ENCODE data around the gene TMEM8B. TPM values are rescaled to one million over a fixed set of nuclear protein-coding genes. Genes with fewer than 3 reads are reported as not detected.

Gene TMEM8B
- total and polyA plus RNA-seq, 8 donors, result 4.9 to 17.2 (median 7.5) TPM

DNA sequence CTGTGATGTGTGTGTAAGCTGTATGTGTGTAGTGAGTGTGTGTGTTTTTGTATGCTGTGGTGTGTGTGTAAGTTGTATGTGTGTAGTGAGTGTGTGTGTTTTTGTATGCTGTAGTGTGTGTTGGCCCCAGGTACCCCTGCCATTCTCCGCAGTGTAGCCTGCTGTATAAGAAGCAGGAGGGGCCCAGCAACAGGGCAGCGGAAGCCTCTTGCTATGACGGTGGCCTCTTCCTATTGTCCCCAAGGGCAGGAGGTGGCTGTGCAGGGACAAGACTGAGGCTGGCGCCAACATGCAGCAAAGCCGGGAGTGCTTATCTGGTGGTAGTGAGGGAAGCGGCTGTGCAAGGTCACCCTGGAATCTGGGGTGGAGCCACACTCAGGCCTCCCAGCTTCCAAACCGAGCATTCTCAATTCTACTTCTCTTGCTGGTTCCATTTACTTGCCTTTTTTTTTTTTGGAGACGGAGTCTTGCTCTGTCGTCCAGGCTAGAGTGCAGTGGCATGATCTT lies 85.3 kb downstream of the TMEM8B start:
- intact Hi-C loops (cut with DNase I), result no loop called here
- 16 to 22% methylated on average over 9 of the region's 9 CpGs for WGBS, 2 donors
- no peaks in the 10 kb centered on the region for H3K4me1 ChIP-seq
- FAIRE-seq (peak; percentile 98), ATAC-seq (peak; percentile 68 to 92 (median 80)), DNase-seq (peak in 3 of 6 donors; percentile 32 to 72 (median 48))
- H3K27ac ChIP-seq, result no peak overlapping the region
- H3K27me3 ChIP-seq, result no peaks in the 10 kb centered on the region
- TF ChIP-seq, protein P1, sequence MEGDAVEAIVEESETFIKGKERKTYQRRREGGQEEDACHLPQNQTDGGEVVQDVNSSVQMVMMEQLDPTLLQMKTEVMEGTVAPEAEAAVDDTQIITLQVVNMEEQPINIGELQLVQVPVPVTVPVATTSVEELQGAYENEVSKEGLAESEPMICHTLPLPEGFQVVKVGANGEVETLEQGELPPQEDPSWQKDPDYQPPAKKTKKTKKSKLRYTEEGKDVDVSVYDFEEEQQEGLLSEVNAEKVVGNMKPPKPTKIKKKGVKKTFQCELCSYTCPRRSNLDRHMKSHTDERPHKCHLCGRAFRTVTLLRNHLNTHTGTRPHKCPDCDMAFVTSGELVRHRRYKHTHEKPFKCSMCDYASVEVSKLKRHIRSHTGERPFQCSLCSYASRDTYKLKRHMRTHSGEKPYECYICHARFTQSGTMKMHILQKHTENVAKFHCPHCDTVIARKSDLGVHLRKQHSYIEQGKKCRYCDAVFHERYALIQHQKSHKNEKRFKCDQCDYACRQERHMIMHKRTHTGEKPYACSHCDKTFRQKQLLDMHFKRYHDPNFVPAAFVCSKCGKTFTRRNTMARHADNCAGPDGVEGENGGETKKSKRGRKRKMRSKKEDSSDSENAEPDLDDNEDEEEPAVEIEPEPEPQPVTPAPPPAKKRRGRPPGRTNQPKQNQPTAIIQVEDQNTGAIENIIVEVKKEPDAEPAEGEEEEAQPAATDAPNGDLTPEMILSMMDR (IDR thresholded peaks at IDR 0.05), result no peak
- H3K9me3 ChIP-seq, result no peaks in the 10 kb centered on the region
- no peak overlapping the region for H3K4me3 ChIP-seq
- no peaks in the 10 kb centered on the region for H3K36me3 ChIP-seq

Other genes starting within 250 kb of the TMEM8B start
- gene TESK1, start 224.0 kb upstream of the TMEM8B start, total RNA-seq, result 10 to 100 TPM; 12.1 to 23.0 (median 14.2) TPM
- 10 to 100 TPM; 38.7 to 56.6 TPM for gene TESK1, start 224.0 kb upstream of the TMEM8B start, polyA plus RNA-seq
- gene CD72, start 210.8 kb upstream of the TMEM8B start, total RNA-seq, result 1 to 10 TPM in 5 of 6 donors, under 1 TPM in 1; 0.88 to 3.4 (median 2.9) TPM
- gene CD72, start 210.8 kb upstream of the TMEM8B start, polyA plus RNA-seq, result 1 to 10 TPM; 3.5 to 7.7 TPM
- under 1 TPM in 4 of 6 donors, not detected in 2; 0.25 to 0.59 (median 0.46) TPM for gene SIT1, start 178.3 kb upstream of the TMEM8B start, total RNA-seq
- under 1 TPM; 0.27 to 0.45 TPM for gene SIT1, start 178.3 kb upstream of the TMEM8B start, polyA plus RNA-seq
- gene RMRP, start 171.2 kb upstream of the TMEM8B start, total RNA-seq, result over 10,000 TPM in 4 of 6 donors, 1,000 to 10,000 TPM in 2; 3,151 to 15,171 (median 11,469) TPM
- gene RMRP, start 171.2 kb upstream of the TMEM8B start, polyA plus RNA-seq, result 100 to 1,000 TPM in 1 of 2 donors, 10 to 100 TPM in 1; 80.5 to 300 TPM
- 10 to 100 TPM; 13.8 to 32.6 (median 19.0) TPM for gene CCDC107, start 170.9 kb upstream of the TMEM8B start, total RNA-seq
- gene CCDC107, start 170.9 kb upstream of the TMEM8B start, polyA plus RNA-seq, result 10 to 100 TPM; 55.4 to 84.7 TPM
- gene ARHGEF39, start 164.0 kb upstream of the TMEM8B start, total RNA-seq, result 1 to 10 TPM in 3 of 6 donors, under 1 TPM in 3; 0.20 to 1.2 (median 0.98) TPM
- gene ARHGEF39, start 164.0 kb upstream of the TMEM8B start, polyA plus RNA-seq, result 1 to 10 TPM; 1.4 to 2.0 TPM
- 10 to 100 TPM in 2 of 6 donors, 1 to 10 TPM in 4; 1.2 to 75.6 (median 5.7) TPM for gene CA9, start 155.3 kb upstream of the TMEM8B start, total RNA-seq
- gene CA9, start 155.3 kb upstream of the TMEM8B start, polyA plus RNA-seq, result 10 to 100 TPM in 1 of 2 donors, 1 to 10 TPM in 1; 9.2 to 17.9 TPM
- 10 to 100 TPM; 11.3 to 52.8 (median 22.6) TPM for gene TPM2, start 139.3 kb upstream of the TMEM8B start, total RNA-seq
- gene TPM2, start 139.3 kb upstream of the TMEM8B start, polyA plus RNA-seq, result 100 to 1,000 TPM; 204 to 227 TPM
- 100 to 1,000 TPM in 2 of 6 donors, 10 to 100 TPM in 4; 72.0 to 141 (median 86.6) TPM for gene TLN1, start 97.0 kb upstream of the TMEM8B start, total RNA-seq
- 10 to 100 TPM; 64.5 to 72.7 TPM for gene TLN1, start 97.0 kb upstream of the TMEM8B start, polyA plus RNA-seq
- gene CREB3, start 96.6 kb upstream of the TMEM8B start, total RNA-seq, result 10 to 100 TPM; 15.7 to 24.3 (median 18.8) TPM
- gene CREB3, start 96.6 kb upstream of the TMEM8B start, polyA plus RNA-seq, result 10 to 100 TPM; 23.9 to 29.6 TPM
- gene GBA2, start 80.0 kb upstream of the TMEM8B start, total RNA-seq, result 10 to 100 TPM; 22.0 to 40.6 (median 32.2) TPM
- 10 to 100 TPM; 69.5 to 91.3 TPM for gene GBA2, start 80.0 kb upstream of the TMEM8B start, polyA plus RNA-seq
- 10 to 100 TPM; 12.7 to 18.3 (median 15.0) TPM for gene RGP1, start 79.9 kb upstream of the TMEM8B start, total RNA-seq
- 1 to 10 TPM; 6.8 to 9.3 TPM for gene RGP1, start 79.9 kb upstream of the TMEM8B start, polyA plus RNA-seq
- gene MSMP, start 75.0 kb upstream of the TMEM8B start, total RNA-seq, result 1 to 10 TPM in 1 of 6 donors, under 1 TPM in 1, not detected in 4; 0.67 to 2.3 TPM
- under 1 TPM in 1 of 2 donors, not detected in 1; 0.49 TPM for gene MSMP, start 75.0 kb upstream of the TMEM8B start, polyA plus RNA-seq
- gene NPR2, start 37.6 kb upstream of the TMEM8B start, total RNA-seq, result 1 to 10 TPM; 2.2 to 7.9 (median 2.7) TPM
- gene NPR2, start 37.6 kb upstream of the TMEM8B start, polyA plus RNA-seq, result 10 to 100 TPM in 1 of 2 donors, 1 to 10 TPM in 1; 8.3 to 14.6 TPM
- 1 to 10 TPM in 2 of 6 donors, under 1 TPM in 4; 0.52 to 1.8 (median 0.83) TPM for gene SPAG8, start 17.0 kb upstream of the TMEM8B start, total RNA-seq
- gene SPAG8, start 17.0 kb upstream of the TMEM8B start, polyA plus RNA-seq, result 1 to 10 TPM; 1.6 to 3.1 TPM
- 10 to 100 TPM; 20.6 to 43.7 (median 29.7) TPM for gene HINT2, start 14.2 kb upstream of the TMEM8B start, total RNA-seq
- gene HINT2, start 14.2 kb upstream of the TMEM8B start, polyA plus RNA-seq, result 10 to 100 TPM; 51.7 to 64.2 TPM
- gene FAM221B, start 496 bp upstream of the TMEM8B start, total RNA-seq, result not detected
- gene FAM221B, start 496 bp upstream of the TMEM8B start, polyA plus RNA-seq, result under 1 TPM in 1 of 2 donors, not detected in 1; 0.11 TPM
- not detected for gene OR13J1, start 41.2 kb downstream of the TMEM8B start, total RNA-seq
- not detected for gene OR13J1, start 41.2 kb downstream of the TMEM8B start, polyA plus RNA-seq
- gene HRCT1, start 77.0 kb downstream of the TMEM8B start, total RNA-seq, result 1 to 10 TPM in 3 of 6 donors, under 1 TPM in 3; 0.43 to 1.5 (median 0.83) TPM
- gene HRCT1, start 77.0 kb downstream of the TMEM8B start, polyA plus RNA-seq, result 1 to 10 TPM in 1 of 2 donors, under 1 TPM in 1; 0.33 to 1.5 TPM
- under 1 TPM in 5 of 6 donors, not detected in 1; 0.12 to 0.74 (median 0.44) TPM for gene SPAAR, start 80.3 kb downstream of the TMEM8B start, total RNA-seq
- gene SPAAR, start 80.3 kb downstream of the TMEM8B start, polyA plus RNA-seq, result 1 to 10 TPM in 1 of 2 donors, under 1 TPM in 1; 0.31 to 1.6 TPM
- gene OR2S2, start 128.9 kb downstream of the TMEM8B start, total RNA-seq, result not detected
- not detected for gene OR2S2, start 128.9 kb downstream of the TMEM8B start, polyA plus RNA-seq
- 1 to 10 TPM in 5 of 6 donors, under 1 TPM in 1; 0.95 to 4.6 (median 1.8) TPM for gene RECK, start 207.7 kb downstream of the TMEM8B start, total RNA-seq
- 1 to 10 TPM; 1.4 to 2.0 TPM for gene RECK, start 207.7 kb downstream of the TMEM8B start, polyA plus RNA-seq

Measured in pancreas (tissue), 10 donors.